ENCODE data around the gene ACOT12. TPM values are rescaled to one million over a fixed set of nuclear protein-coding genes. Genes with fewer than 3 reads are reported as not detected.
A peak's percentile ranks its signal among the peaks of the same experiment; 100 is the strongest.

Gene ACOT12
- polyA plus RNA-seq, 3 donors = not detected

DNA sequence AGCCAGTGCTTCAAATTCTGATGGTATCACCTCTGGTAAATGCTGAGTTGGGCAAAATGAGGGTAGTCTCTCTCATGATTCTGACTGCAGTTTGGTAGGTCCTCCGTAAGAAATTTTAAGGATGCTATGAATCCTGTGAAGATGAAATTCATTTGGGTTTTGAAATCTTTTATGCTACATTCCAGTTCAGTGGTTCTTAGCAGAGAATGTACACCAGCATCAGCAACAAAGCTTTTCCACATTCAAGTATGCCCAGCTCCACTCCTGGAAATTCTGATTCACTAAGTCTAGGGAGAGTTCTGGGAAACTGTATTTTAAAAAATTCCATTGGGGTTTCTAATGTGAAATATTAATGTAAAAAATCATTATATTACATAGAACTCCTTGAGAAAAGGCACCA lies 33.6 kb upstream of the ACOT12 start:
- DNase-seq = no peak
- no peaks in the 10 kb centered on the region for H3K9me3 Mint-ChIP-seq
- Histone ChIP-seq H3K36me3 (replicated peaks in 1 of 2; ENCODE audit: control insufficient read depth in 1 of 2, insufficient read depth in 2 of 2, low read length in 2 of 2) (peaks cover 0 to 5% of the 10 kb centered on the region in 2 donors), H4K20me1 (ENCODE audit: insufficient read depth, low read length) (no peaks in the 10 kb centered on the region), H3K4me1 (ENCODE audit: control insufficient read depth in 1 of 2, insufficient read depth in 2 of 2, low read length in 2 of 2) (no peaks in the 10 kb centered on the region), H3K4me2 (replicated peaks; ENCODE audit: extremely low read depth, low read length, poor library complexity, severe bottlenecking) (no peak overlapping the region), H2AFZ (ENCODE audit: insufficient read depth, low read depth, low read length, poor library complexity, severe bottlenecking) (no peak overlapping the region), H3K9me3 (replicated peaks in 1 of 2; ENCODE audit: control insufficient read depth in 1 of 2, insufficient read depth in 1 of 2, low read length in 2 of 2) (no peaks in the 10 kb centered on the region), H3K27me3 (ENCODE audit: control insufficient read depth in 2 of 2, insufficient read depth in 2 of 2, low read length in 2 of 2) (no peaks in the 10 kb centered on the region), H3K9ac (ENCODE audit: insufficient read depth, low read length, poor library complexity, severe bottlenecking) (no peak overlapping the region), H3K27ac (ENCODE audit: low read depth in 1 of 2, low read length in 2 of 2) (no peak overlapping the region), H3K4me3 (replicated peaks in 1 of 3; ENCODE audit: low read depth in 2 of 3, low read length in 3 of 3) (no peak overlapping the region), H3K79me2 (ENCODE audit: insufficient read depth, low read length) (no peaks in the 10 kb centered on the region)
- no CpG with 5 or more reads among the region's 1 CpG for WGBS (ENCODE audit: insufficient coverage)
- H3K27me3 Mint-ChIP-seq (ENCODE audit: low read depth in 3 of 3) = no peaks in the 10 kb centered on the region
- intact Hi-C loops (cut with micrococcal nuclease) = loop anchor here (5.0 to 10.0 kb wide), 2 partner anchors 410 to 737 kb away; no protein-coding TSS in a partner anchor
- no peak overlapping the region for H3K27ac Mint-ChIP-seq
- H3K36me3 Mint-ChIP-seq = peaks cover 5 to 11% of the 10 kb centered on the region in 2 donors
- no peak overlapping the region for H3K4me3 Mint-ChIP-seq
- TF ChIP-seq, protein P1, sequence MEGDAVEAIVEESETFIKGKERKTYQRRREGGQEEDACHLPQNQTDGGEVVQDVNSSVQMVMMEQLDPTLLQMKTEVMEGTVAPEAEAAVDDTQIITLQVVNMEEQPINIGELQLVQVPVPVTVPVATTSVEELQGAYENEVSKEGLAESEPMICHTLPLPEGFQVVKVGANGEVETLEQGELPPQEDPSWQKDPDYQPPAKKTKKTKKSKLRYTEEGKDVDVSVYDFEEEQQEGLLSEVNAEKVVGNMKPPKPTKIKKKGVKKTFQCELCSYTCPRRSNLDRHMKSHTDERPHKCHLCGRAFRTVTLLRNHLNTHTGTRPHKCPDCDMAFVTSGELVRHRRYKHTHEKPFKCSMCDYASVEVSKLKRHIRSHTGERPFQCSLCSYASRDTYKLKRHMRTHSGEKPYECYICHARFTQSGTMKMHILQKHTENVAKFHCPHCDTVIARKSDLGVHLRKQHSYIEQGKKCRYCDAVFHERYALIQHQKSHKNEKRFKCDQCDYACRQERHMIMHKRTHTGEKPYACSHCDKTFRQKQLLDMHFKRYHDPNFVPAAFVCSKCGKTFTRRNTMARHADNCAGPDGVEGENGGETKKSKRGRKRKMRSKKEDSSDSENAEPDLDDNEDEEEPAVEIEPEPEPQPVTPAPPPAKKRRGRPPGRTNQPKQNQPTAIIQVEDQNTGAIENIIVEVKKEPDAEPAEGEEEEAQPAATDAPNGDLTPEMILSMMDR (IDR thresholded peaks at IDR 0.05) = no peak
- H3K4me1 Mint-ChIP-seq = peaks cover 7% of the 10 kb centered on the region

DNA sequence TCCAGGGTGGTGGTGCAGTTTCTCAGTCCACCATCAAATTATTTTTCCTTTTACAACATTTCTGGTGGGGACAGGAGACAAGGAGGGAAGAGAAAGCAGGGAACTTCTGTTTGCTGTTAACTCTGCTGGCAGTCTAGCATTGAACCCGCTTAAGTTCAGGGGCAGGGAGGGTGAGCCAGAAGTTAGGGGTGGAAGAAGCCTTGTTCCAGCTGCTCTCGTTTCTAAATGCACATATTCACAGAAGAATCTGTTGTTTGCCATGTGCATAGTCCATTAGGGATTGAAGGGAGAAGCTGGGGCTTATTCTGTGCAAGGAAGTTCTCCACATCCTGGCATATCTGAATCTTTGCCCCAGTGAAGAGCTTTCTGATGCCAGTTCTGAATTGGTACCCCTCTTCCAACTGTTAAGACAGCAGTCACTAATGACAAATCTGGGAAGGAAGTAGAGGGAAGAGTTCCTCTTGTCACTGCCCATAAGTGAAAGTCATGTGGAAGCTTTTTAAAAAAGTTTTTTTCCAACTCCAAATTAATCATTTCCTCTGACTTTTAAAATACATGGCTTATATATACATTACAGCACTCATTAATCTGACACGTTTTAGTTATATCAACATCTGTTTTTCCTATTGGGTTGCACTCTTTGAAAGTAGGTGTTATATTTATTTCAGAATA lies 32.6 kb upstream of the ACOT12 start:
- Histone ChIP-seq H3K4me2 (replicated peaks; ENCODE audit: extremely low read depth, low read length, poor library complexity, severe bottlenecking) (no peak overlapping the region), H3K36me3 (replicated peaks in 1 of 2; ENCODE audit: control insufficient read depth in 1 of 2, insufficient read depth in 2 of 2, low read length in 2 of 2) (peaks cover 0 to 5% of the 10 kb centered on the region in 2 donors), H3K4me3 (replicated peaks in 1 of 3; ENCODE audit: low read depth in 2 of 3, low read length in 3 of 3) (no peak overlapping the region), H3K27ac (ENCODE audit: low read depth in 1 of 2, low read length in 2 of 2) (no peak overlapping the region), H3K79me2 (ENCODE audit: insufficient read depth, low read length) (no peaks in the 10 kb centered on the region), H3K4me1 (ENCODE audit: control insufficient read depth in 1 of 2, insufficient read depth in 2 of 2, low read length in 2 of 2) (no peaks in the 10 kb centered on the region), H4K20me1 (ENCODE audit: insufficient read depth, low read length) (no peaks in the 10 kb centered on the region), H3K9me3 (replicated peaks in 1 of 2; ENCODE audit: control insufficient read depth in 1 of 2, insufficient read depth in 1 of 2, low read length in 2 of 2) (no peaks in the 10 kb centered on the region), H2AFZ (ENCODE audit: insufficient read depth, low read depth, low read length, poor library complexity, severe bottlenecking) (no peak overlapping the region), H3K27me3 (ENCODE audit: control insufficient read depth in 2 of 2, insufficient read depth in 2 of 2, low read length in 2 of 2) (no peaks in the 10 kb centered on the region), H3K9ac (ENCODE audit: insufficient read depth, low read length, poor library complexity, severe bottlenecking) (no peak overlapping the region)
- H3K27ac Mint-ChIP-seq = peak overlapping the region in 2 of 7 donors; percentile 73 to 77
- H3K27me3 Mint-ChIP-seq (ENCODE audit: low read depth in 3 of 3) = no peaks in the 10 kb centered on the region
- H3K9me3 Mint-ChIP-seq = no peaks in the 10 kb centered on the region
- peak in 1 of 3 donors; percentile 6 for DNase-seq
- H3K4me3 Mint-ChIP-seq = no peak overlapping the region
- TF ChIP-seq, protein P1 (IDR thresholded peaks at IDR 0.05) = no peak
- WGBS (ENCODE audit: insufficient coverage) = no CpG with 5 or more reads among the region's 3 CpGs
- peaks cover 7% of the 10 kb centered on the region for H3K4me1 Mint-ChIP-seq
- intact Hi-C loops (cut with micrococcal nuclease) = loop anchor here (5.0 to 10.0 kb wide), 2 partner anchors 411 to 738 kb away; no protein-coding TSS in a partner anchor
- peaks cover 5 to 16% of the 10 kb centered on the region in 2 donors for H3K36me3 Mint-ChIP-seq
